GM18502 (cell line): ENCODE measurements around the gene STX7.
A peak's percentile ranks its signal among the peaks of the same experiment; 100 is the strongest.

ENCODE experiments used
- ATAC-seq: cut with Tn5 transposase; IDR thresholded peaks from one replicate; pipeline ENCODE4 v1.9.1; 2021; ENCODE audit warnings: mild to moderate bottlenecking; ENCODE audit not compliant: unreplicated experiment, poor library complexity

Gene STX7

GRCh38 chr6:132478674-132479073 lies 34.2 kb downstream of the STX7 start:
- no peak for ATAC-seq

GRCh38 chr6:132478266-132478665 lies 34.6 kb downstream of the STX7 start:
- ATAC-seq, result no peak

DNA sequence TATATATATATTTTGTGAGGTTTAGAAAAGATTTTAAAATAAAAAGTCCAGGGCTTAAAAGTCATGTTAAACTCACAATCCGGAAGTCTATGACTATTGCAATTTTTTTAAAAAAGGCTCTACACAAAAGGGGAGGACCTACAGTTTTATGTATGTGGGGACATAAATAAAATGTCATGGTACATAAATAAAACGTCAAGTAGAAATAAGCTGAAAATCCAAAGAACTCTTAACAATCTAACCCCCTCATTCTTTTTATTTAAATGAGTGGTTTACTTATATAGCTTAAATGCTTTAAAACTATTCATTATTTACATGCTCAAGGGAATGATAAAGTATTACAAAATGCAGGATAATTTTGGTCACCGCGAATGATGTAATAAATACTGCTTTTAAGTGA lies 36.2 kb downstream of the STX7 start:
- no peak for ATAC-seq

DNA sequence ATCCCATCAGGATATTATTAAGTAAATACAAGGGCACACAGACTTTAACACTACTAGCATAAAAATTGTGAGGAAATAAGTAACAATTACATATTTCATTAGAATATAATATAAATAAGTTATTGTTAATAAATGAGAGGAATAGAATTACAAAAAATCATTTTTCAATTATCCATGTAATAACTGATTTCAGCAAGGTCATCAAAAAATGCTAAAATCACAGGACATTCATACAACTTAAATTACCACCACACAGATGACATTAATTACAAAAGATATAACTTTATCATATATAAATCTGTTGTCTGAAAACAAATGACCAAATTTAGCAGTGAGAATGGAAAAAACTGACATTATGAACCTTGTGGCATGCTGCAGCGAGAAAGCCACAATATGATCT lies 37.0 kb downstream of the STX7 start:
- no peak for ATAC-seq

GRCh38 chr6:132471787-132472186 lies 41.1 kb downstream of the STX7 start:
- ATAC-seq, result no peak

DNA sequence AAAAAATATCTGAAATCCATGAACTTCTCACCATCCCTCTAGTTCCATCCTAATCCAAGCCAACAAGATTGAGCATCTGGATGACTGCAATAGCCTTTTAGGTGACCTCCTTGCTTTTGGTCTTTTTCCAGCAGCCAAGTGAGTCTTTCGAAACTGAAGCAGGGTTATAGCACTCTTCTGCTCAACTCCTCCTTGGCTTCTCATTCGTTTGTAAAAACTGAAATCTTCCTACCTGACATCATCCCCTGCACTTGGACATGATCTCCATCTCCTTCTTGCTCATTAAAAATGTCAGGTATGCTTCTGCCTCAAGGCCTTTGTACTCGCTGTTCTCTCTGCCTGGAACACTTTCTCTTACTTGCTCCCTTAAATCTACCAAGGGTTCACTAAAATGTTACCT lies 46.0 kb downstream of the STX7 start:
- ATAC-seq, result no peak

- peak; percentile 91 for ATAC-seq
Observed at GRCh38 chr6:132465530-132466485, 47.1 kb downstream of the STX7 start.

GRCh38 chr6:132464538-132465256 lies 48.2 kb downstream of the STX7 start:
- no peak for ATAC-seq

DNA sequence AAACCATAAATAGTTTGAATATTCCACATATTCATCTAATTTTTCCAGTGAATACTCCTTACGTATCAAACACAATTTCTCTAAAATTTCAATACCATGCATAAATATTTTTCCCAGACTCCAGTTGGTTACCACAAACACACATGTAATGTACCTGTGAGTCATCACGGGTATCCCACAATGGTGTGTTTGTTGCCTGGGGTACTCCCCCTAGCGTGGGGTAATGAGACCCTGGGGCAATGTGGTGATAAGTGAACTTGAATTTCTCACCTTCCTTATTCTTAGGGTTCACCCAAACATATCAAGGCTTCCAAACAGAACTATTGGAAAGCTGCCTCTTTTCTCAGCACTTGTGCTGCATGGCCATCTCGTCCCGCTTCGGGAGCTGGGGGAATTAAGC lies 51.0 kb downstream of the STX7 start:
- no peak for ATAC-seq

DNA sequence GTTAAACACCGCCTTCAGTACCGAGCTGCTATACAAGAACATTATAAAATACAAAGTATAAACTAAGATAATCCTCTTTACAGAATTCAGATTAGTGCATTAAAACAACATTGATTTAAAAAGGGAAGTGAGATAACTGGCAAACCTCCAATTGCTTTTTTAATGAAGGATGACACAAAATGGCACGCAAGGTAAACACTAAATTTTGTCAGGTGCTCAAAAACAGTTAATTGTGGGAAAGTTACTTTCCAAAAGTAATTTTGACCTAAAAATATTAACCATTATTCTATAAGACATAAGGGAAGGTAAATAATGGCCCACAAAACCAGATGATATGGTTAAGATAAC lies 53.3 kb downstream of the STX7 start:
- no peak for ATAC-seq

DNA sequence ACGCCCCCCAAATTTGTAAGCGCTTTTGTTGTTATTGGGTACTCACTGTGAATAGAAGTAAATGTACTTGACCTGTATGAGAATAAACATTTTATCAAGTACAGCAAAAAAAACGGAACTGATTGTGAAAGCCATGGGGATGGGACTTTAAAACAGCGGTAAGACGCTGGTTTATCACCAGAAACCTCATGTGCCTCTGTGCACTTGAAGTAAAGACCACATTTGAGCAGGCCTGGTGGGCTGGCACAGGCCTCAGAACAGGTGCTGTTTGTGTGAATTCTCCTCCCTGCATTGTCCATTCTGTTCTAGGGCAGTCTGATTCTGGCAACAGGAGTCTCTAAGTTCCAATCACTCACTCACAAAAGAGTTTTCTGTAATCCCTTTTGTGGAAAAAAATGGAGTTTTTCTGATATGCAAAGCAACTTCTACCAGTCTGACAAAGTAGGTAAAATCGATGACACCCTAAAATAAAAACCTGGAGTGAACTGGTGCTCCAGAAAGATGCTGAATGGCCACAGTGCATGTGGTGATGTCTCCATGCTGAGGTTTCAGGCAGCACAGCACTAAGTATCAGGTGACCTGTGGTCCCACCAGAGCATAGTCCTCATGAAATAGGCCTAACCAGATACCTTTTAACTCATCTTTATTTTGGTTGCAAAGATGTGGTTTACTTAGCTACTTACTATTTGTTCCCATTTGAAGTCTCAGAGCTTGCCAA lies 53.9 kb downstream of the STX7 start:
- ATAC-seq, result no peak

DNA sequence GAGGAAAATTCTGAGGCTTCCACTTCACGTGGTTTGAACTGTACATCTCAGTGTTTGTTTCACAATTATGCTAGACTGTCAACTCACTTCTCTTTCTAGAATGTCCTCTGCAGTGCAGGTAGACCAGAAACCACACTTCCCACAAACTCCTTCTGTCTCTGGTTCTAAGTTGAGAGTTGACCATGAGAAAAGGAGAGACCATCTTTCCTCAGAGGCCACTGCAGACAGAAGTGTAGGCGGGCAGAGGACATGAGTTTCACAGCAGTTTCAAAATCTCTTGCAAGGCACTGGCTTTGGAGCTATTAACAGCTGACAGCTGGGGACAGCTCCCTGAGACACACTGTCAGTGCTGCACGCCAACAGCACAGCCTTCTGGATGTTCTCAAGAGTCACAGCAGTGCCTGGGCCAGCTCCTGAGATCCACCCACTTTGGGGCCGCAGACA lies 56.2 kb downstream of the STX7 start:
- peak; percentile 90 for ATAC-seq

- ATAC-seq, result no peak
Observed at GRCh38 chr6:132446855-132447241, 66.1 kb downstream of the STX7 start.

DNA sequence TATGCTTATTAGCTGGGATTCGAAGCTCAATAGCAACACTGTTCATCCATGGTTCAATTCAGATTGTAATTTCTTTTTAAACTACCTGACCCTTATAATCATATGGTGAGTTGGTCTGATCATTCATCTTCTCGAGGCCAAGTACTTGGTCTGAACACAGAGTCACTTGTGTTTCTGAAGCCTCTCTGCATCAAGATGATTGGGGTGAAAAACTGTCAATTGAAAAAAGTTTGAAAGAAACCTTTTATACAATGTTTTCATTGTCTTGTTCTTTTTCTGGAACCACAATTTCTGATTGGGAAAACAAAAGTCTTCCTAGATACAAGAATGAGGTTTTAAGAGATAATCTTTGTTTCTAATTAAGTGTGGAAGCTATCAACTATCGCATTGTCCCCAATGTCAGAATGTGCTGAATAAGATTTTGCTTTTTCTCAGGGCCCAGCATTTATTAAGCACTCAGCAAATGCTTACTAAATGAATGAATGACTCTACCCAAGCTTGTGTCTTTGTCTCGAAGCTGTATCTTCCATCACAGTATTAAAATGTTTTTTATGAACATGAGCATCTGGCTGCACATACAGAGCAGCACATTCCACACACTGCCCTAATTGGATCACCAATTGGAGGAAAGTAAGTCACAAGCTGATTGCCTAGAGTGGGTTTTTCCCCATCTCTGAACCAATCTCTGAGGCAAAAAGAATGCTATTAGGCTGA lies 66.6 kb downstream of the STX7 start:
- no peak for ATAC-seq

- ATAC-seq, result no peak
Observed at GRCh38 chr6:132445201-132445951, 67.5 kb downstream of the STX7 start.

- no peak for ATAC-seq
Observed at GRCh38 chr6:132443206-132443605, 69.7 kb downstream of the STX7 start.

- ATAC-seq, result no peak
Observed at GRCh38 chr6:132430110-132430509, 82.8 kb downstream of the STX7 start.

- ATAC-seq, result no peak
Observed at GRCh38 chr6:132425176-132425575, 87.7 kb downstream of the STX7 start.

- ATAC-seq, result no peak
Observed at GRCh38 chr6:132423839-132424238, 89.1 kb downstream of the STX7 start.
